GM06990 (cell line): Measurements from ENCODE around the gene AKT1.
A peak's percentile ranks its signal among the peaks of the same experiment; 100 is the strongest.
"Not testable (repeated sequence)": the region's sequence is repeated elsewhere in the genome, so short reads cannot be mapped to it uniquely, and the experiment has no call there.

ENCODE experiments used
- DNase-seq: peaks from one replicate; pipeline ENCODE4 v3.0.0-alpha.2; 2011; ENCODE audit not compliant: insufficient read length; ENCODE audit errors: extremely low read depth
- H3K27me3 ChIP-seq: replicated peaks from 2 replicates; pipeline ENCODE4 v1.6.0; 2011; ENCODE audit warnings: low read length; ENCODE audit not compliant: control insufficient read depth, insufficient read depth
- H3K36me3 ChIP-seq: 2 replicates; pipeline ENCODE4 v1.5.1; 2011; ENCODE audit warnings: low read length; ENCODE audit not compliant: control insufficient read depth, insufficient read depth
- H3K4me3 ChIP-seq: replicated peaks from 2 replicates; pipeline ENCODE4 v1.5.1; 2011; ENCODE audit warnings: low read depth, mild to moderate bottlenecking, control low read depth, low read length
- TF ChIP-seq, protein P1 (sequence below): IDR thresholded peaks from 2 replicates; pipeline ENCODE4 v1.5.1; 2011; ENCODE audit warnings: low read length, control low read depth, mild to moderate bottlenecking, inconsistent platforms; ENCODE audit not compliant: insufficient read depth, poor library complexity, severe bottlenecking

AKT1 gene

DNA sequence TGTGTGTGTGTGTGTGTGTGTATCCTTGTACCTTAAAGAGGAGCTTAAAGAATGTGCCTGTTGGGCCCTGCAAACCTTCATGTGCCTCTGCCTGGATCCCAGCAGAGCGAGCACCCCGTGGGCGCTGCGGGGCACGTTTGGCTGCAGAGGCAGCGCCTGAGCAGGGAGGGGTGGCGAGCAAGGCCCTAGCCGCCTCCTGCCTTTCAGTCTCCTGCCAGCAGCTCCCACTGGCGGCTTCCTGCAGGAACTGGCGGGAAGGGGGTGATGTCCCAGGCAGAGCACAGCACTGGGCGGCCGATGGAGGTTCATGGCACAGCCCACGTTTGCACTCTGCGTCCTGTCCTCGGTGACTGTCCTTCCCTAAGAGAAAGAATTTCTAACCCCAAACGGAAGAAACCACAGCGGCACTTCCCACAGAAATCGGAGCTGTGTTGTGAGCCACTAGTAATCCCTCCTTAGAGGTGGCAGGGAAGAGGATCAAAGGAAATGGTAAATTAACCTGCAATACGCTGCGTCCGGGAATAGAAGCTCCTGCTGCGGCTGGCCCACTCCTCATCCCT lies 25.2 kb upstream of the AKT1 start:
- Histone ChIP-seq H3K27me3 (no peaks in the 10 kb centered on the region), H3K4me3 (no peak overlapping the region), H3K36me3 (no peaks in the 10 kb centered on the region; the same call in 1 of the 2 replicates)
- no peak for DNase-seq
- TF ChIP-seq, protein P1, sequence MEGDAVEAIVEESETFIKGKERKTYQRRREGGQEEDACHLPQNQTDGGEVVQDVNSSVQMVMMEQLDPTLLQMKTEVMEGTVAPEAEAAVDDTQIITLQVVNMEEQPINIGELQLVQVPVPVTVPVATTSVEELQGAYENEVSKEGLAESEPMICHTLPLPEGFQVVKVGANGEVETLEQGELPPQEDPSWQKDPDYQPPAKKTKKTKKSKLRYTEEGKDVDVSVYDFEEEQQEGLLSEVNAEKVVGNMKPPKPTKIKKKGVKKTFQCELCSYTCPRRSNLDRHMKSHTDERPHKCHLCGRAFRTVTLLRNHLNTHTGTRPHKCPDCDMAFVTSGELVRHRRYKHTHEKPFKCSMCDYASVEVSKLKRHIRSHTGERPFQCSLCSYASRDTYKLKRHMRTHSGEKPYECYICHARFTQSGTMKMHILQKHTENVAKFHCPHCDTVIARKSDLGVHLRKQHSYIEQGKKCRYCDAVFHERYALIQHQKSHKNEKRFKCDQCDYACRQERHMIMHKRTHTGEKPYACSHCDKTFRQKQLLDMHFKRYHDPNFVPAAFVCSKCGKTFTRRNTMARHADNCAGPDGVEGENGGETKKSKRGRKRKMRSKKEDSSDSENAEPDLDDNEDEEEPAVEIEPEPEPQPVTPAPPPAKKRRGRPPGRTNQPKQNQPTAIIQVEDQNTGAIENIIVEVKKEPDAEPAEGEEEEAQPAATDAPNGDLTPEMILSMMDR, result no peak

DNA sequence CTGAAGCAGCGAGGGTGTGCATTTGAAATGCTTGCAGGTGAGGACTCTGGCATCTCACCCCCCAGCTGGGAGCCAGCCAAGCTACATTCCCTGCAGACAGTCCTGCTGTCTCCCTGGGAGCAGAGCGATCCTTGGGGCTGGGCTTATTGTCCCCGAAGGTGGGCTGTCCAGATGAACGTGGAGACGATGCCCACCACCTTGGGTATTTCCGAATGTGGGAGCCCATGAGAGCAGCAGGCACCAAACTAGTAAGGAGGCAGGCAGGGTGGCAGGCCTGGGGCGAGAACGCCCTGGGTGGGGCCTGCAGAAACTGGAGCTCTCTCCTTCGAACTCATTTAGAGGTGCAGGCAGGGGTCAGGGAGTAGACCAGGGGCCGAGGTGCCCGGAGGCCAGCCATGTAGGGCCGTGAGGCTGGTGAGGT lies 23.8 kb upstream of the AKT1 start:
- Histone ChIP-seq H3K27me3 (no peaks in the 10 kb centered on the region), H3K36me3 (no peaks in the 10 kb centered on the region; the same call in 1 of the 2 replicates), H3K4me3 (no peak overlapping the region)
- DNase-seq, result no peak
- TF ChIP-seq, protein P1, result no peak

DNA sequence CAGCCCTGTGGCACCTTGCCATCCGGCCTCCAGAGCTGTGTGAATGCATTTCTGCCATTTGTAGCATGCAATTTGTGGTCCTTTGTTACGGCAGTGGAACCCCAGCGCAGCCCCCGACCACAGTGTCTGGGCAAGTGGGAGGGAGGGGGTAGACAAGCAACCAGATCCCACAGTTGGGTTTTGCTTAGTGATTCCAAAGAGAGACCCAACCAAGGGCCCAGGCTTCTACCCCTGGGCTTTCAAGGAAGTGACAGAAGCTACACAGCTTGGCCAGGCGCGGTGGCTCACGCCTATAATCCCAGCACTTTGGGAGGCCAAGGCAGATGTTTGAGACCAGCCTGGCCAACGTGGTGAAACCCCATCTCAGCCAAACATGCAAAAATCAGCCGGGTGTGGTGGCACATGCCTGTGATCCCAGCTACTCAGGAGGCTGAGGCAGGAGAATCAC lies 23.2 kb upstream of the AKT1 start:
- Histone ChIP-seq H3K36me3 (no peaks in the 10 kb centered on the region; the same call in 1 of the 2 replicates), H3K4me3 (no peak overlapping the region), H3K27me3 (no peaks in the 10 kb centered on the region)
- TF ChIP-seq, protein P1, result no peak
- DNase-seq, result no peak

DNA sequence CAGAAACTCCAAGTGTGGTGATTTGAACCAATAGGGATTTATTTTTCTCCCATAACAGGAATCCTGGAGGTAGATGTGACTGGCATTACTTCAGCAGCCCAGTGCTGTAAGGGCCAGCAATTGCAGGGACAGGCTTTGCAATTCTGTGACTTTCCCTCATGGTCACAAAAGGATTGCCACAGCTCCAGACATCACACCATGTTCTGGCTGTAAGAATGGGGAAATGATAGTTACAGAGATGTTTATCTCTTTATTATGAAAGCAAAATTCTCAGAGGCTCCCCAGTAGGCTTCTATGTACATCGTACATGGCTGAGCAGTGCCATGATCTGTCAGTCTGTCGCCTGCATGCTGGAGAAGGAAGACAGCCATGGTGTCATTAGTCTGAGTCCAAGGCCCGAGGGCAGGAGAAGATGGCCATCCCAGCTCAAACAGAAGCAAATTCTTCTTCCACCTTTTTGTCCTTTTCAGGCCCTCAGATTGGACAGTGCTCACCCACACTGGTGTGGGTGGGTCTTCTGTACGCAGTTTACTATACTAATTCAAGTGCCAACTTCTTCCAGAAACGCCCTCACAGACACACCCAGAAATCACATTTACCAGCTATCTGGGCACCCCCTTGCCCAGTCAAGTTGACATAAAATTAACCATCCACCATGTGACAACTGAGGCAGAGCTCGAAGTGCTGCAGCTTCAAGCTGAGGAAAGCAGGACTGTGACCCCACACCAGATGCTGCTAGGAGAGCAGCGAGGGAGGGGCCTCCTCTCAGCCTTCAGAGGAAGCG lies 22.6 kb upstream of the AKT1 start:
- TF ChIP-seq, protein P1, result no peak
- no peak for DNase-seq
- H3K4me3 ChIP-seq, result no peak overlapping the region

DNA sequence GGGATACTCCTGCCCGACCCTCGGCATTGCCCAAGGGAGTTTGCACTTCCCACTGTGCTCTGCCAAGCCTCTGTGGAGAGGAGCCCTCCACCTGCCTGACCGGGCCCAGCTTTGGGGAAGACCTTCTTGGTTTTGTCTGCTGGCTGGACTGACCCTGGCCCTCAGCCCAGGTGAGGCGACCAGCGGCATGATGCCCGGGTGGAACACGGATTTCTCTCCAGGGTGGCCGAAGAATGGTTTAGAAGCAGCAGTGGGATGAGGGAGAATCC lies 21.0 kb upstream of the AKT1 start:
- Histone ChIP-seq H3K36me3 (no peaks in the 10 kb centered on the region; the same call in 1 of the 2 replicates), H3K27me3 (no peaks in the 10 kb centered on the region), H3K4me3 (peak overlapping the region; percentile 87)
- no peak for DNase-seq
- TF ChIP-seq, protein P1, result no peak

More for the DNA sequence above, 22.6 kb upstream of the AKT1 start:
- H3K36me3 ChIP-seq, result no peaks in the 10 kb centered on the region; the same call in 1 of the 2 replicates
- H3K27me3 ChIP-seq, result no peaks in the 10 kb centered on the region

DNA sequence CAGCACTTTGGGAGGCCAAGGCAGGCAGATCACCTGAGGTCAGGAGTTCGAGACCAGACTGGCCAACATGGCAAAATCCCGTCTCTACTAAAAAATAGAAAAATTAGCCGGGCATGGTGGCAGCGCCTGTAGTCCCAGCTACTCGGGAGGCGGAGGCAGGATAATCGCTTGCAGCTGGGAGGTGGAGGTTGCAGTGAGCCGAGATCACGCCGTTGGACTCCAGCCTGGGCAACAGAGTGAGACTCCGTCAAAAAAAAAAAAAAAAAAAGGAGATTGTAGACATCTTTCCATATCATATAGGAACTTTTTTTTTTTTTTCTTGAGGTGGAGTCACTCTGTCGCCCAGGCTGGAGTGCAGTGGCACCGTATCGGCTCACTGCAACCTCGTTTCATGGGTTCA lies 19.2 kb upstream of the AKT1 start:
- H3K36me3 ChIP-seq, H3K27me3 ChIP-seq, DNase-seq: not testable (repeated sequence)
- H3K4me3 ChIP-seq, result peak overlapping the region; percentile 87
